GM12878 (cell line): ENCODE data around the gene ADCY2.

ENCODE experiments used
- NFYA ChIP-seq: IDR thresholded peaks from 2 replicates; pipeline ENCODE4 v1.6.1; 2011; ENCODE audit warnings: low read depth, mild to moderate bottlenecking, low read length, improper control_type of control experiment, borderline replicate concordance
- POLR2AphosphoS5 ChIP-seq: IDR thresholded peaks from 2 replicates; pipeline ENCODE4 v1.6.1; 2011; ENCODE audit warnings: mild to moderate bottlenecking, low read length, inconsistent platforms
- ZNF207 ChIP-seq: fragments of 450-650 bp; IDR thresholded peaks from 2 replicates; pipeline ENCODE4 v1.6.1; 2014; ENCODE audit warnings: antibody characterized with exemption, mild to moderate bottlenecking, borderline replicate concordance
- TF ChIP-seq, protein P1 (sequence below), 3 experiments: IDR thresholded peaks in 2 of 3; conservative IDR thresholded peaks in 1 of 3; 2 replicates each; pipeline ENCODE4 v1.5.1; 2011; ENCODE audit warnings: low read depth in 3 of 3, low read length in 3 of 3, mild to moderate bottlenecking in 3 of 3, control low read depth in 2 of 3, moderate library complexity in 2 of 3, inconsistent platforms in 1 of 3, mixed read lengths in 1 of 3; ENCODE audit not compliant: control insufficient read depth in 2 of 3, insufficient read depth in 1 of 3; ENCODE audit errors: extremely low read depth in 1 of 3
- TF ChIP-seq, protein P2 (sequence below): fragments of 150-350 bp; IDR thresholded peaks from 2 replicates; pipeline ENCODE4 v1.6.1; 2016; ENCODE audit warnings: low read depth, low read length

DNA sequence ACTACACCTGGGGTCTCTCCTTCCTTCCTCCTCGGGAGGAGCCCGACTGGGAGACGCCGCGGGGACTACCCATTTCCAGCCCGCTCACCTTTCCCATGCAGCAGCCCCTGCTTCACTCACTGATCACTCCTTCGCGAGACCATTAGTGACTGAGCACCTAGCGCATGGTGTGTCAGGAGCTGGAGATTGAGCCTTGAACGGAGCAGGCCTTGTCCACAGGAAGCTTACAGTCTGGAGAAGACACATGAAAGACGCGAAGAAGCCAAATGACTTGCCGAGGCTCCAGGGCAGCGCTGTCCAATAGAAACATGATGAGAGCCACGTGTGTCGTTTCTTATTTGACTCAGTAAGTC lies 455.3 kb downstream of the ADCY2 start:
- TF ChIP-seq, protein P1, sequence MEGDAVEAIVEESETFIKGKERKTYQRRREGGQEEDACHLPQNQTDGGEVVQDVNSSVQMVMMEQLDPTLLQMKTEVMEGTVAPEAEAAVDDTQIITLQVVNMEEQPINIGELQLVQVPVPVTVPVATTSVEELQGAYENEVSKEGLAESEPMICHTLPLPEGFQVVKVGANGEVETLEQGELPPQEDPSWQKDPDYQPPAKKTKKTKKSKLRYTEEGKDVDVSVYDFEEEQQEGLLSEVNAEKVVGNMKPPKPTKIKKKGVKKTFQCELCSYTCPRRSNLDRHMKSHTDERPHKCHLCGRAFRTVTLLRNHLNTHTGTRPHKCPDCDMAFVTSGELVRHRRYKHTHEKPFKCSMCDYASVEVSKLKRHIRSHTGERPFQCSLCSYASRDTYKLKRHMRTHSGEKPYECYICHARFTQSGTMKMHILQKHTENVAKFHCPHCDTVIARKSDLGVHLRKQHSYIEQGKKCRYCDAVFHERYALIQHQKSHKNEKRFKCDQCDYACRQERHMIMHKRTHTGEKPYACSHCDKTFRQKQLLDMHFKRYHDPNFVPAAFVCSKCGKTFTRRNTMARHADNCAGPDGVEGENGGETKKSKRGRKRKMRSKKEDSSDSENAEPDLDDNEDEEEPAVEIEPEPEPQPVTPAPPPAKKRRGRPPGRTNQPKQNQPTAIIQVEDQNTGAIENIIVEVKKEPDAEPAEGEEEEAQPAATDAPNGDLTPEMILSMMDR (IDR thresholded peaks at IDR 0.05 in 2 of 3, conservative IDR thresholded peaks at IDR 0.05 in 1 of 3; ENCODE audit: control insufficient read depth in 2 of 3, extremely low read depth in 1 of 3, insufficient read depth in 1 of 3, low read depth in 3 of 3, low read length in 3 of 3) = no peak
- no peak for TF ChIP-seq POLR2AphosphoS5
- TF ChIP-seq, protein P2, sequence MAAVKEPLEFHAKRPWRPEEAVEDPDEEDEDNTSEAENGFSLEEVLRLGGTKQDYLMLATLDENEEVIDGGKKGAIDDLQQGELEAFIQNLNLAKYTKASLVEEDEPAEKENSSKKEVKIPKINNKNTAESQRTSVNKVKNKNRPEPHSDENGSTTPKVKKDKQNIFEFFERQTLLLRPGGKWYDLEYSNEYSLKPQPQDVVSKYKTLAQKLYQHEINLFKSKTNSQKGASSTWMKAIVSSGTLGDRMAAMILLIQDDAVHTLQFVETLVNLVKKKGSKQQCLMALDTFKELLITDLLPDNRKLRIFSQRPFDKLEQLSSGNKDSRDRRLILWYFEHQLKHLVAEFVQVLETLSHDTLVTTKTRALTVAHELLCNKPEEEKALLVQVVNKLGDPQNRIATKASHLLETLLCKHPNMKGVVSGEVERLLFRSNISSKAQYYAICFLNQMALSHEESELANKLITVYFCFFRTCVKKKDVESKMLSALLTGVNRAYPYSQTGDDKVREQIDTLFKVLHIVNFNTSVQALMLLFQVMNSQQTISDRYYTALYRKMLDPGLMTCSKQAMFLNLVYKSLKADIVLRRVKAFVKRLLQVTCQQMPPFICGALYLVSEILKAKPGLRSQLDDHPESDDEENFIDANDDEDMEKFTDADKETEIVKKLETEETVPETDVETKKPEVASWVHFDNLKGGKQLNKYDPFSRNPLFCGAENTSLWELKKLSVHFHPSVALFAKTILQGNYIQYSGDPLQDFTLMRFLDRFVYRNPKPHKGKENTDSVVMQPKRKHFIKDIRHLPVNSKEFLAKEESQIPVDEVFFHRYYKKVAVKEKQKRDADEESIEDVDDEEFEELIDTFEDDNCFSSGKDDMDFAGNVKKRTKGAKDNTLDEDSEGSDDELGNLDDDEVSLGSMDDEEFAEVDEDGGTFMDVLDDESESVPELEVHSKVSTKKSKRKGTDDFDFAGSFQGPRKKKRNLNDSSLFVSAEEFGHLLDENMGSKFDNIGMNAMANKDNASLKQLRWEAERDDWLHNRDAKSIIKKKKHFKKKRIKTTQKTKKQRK = no peak
- TF ChIP-seq NFYA = no peak
- no peak for TF ChIP-seq ZNF207
